Peyer's patch (tissue), 4 donors: Measurements from ENCODE around the gene ZNF280D.

Source experiments
- POLR2A ChIP-seq, 2 donors: fragments of 450-650 bp; IDR thresholded peaks; one replicate each; pipeline ENCODE4 v1.5.1; 2017; ENCODE audit warnings: antibody characterized with exemption in 2 of 2, mild to moderate bottlenecking in 2 of 2, moderate library complexity in 2 of 2
- TF ChIP-seq, protein P1 (sequence below), 6 experiments: fragments of 450-650 bp in 4 of 6; fragments of 200-600 bp in 2 of 6; sonication (generic) in 1 of 6; IDR thresholded peaks; one replicate each; pipeline ENCODE4 v1.5.1; 2017 to 2019; ENCODE audit warnings: antibody characterized with exemption in 6 of 6, mild to moderate bottlenecking in 3 of 6, moderate library complexity in 1 of 6

DNA sequence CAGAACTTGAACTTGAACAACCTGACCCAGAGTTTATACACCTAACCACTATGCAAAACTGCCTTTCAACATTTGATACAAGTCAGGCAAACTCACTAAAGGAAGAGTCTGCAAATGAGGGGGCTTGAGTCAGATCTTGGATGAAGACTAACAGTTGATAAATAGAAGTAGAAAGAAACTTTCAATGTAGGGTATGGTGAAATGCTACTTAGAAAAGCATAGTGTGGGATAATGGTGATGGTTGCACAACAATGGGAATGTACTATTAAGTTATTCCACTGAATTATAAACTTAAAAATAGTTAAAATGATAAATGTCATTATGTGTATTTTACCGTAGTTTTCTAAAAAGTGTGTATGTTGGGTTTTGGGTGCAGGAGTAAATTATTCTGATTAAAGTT is 19.7 kb upstream of the ZNF280D start:
- TF ChIP-seq, protein P1, sequence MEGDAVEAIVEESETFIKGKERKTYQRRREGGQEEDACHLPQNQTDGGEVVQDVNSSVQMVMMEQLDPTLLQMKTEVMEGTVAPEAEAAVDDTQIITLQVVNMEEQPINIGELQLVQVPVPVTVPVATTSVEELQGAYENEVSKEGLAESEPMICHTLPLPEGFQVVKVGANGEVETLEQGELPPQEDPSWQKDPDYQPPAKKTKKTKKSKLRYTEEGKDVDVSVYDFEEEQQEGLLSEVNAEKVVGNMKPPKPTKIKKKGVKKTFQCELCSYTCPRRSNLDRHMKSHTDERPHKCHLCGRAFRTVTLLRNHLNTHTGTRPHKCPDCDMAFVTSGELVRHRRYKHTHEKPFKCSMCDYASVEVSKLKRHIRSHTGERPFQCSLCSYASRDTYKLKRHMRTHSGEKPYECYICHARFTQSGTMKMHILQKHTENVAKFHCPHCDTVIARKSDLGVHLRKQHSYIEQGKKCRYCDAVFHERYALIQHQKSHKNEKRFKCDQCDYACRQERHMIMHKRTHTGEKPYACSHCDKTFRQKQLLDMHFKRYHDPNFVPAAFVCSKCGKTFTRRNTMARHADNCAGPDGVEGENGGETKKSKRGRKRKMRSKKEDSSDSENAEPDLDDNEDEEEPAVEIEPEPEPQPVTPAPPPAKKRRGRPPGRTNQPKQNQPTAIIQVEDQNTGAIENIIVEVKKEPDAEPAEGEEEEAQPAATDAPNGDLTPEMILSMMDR (IDR thresholded peaks at IDR 0.05), result no peak
- TF ChIP-seq POLR2A (IDR thresholded peaks at IDR 0.05), result no peak
